PC-3 (cell line): Measurements from ENCODE around the gene HEATR5B. TPM values are rescaled to one million over a fixed set of nuclear protein-coding genes. Genes with fewer than 3 reads are reported as not detected.

Source experiments
- ATAC-seq: fragments of 200-7000 bp; cut with Tn5 transposase; 2 replicates; pipeline ENCODE4 v1.9.1; 2020; ENCODE audit warnings: mild to moderate bottlenecking, moderate library complexity
- BruUV-seq: library from RNA; stranded (reverse); fragments of 400-500 nt; replicated peaks from 2 replicates; lab custom pipeline; 2021; lab: Mats Ljungman, UMichigan
- CTCF ChIA-PET: fragments of 300-600 bp; sonication (Branson Sonifier 250); formaldehyde crosslinking; loops from one replicate; lab custom pipeline; 2022; ENCODE audit warnings: antibody characterized with exemption; lab: Charles Lee
- POLR2A ChIA-PET: fragments of 300-600 bp; sonication (Branson Sonifier 250); formaldehyde crosslinking; loops from one replicate; lab custom pipeline; 2022; ENCODE audit warnings: antibody characterized with exemption; ENCODE audit not compliant: unreplicated experiment; lab: Charles Lee
- DNase-seq: peaks from one replicate; pipeline ENCODE4 v3.0.0-alpha.2; 2015
- H2AFZ ChIP-seq: fragments of 300-600 bp; sonication (generic); 2 replicates; pipeline ENCODE4 v1.6.0; 2016; ENCODE audit warnings: antibody characterized with exemption, low read length
- H3F3A ChIP-seq: fragments of 300-600 bp; sonication (generic); one replicate; pipeline ENCODE4 v1.6.0; 2017; ENCODE audit warnings: antibody characterized with exemption, low read length, control low read depth, mild to moderate bottlenecking; ENCODE audit not compliant: unreplicated experiment
- H3K27ac ChIP-seq: fragments of 300-600 bp; sonication (generic); 2 replicates; pipeline ENCODE4 v1.5.1; 2016; ENCODE audit warnings: mild to moderate bottlenecking, low read length
- H3K27me3 ChIP-seq: fragments of 300-600 bp; sonication (generic); 2 replicates; pipeline ENCODE4 v1.6.1; 2016; ENCODE audit warnings: low read length, mixed read lengths
- H3K36me3 ChIP-seq: fragments of 300-600 bp; sonication (generic); 2 replicates; pipeline ENCODE4 v1.6.1; 2016; ENCODE audit warnings: low read depth, mixed run types, low read length, mixed read lengths
- H3K4me1 ChIP-seq: fragments of 300-600 bp; sonication (generic); 2 replicates; pipeline ENCODE4 v1.5.1; 2016; ENCODE audit warnings: low read length; ENCODE audit not compliant: insufficient read depth
- H3K4me2 ChIP-seq: fragments of 300-600 bp; sonication (generic); 2 replicates; pipeline ENCODE4 v1.6.0; 2016; ENCODE audit warnings: low read length
- H3K4me3 ChIP-seq: fragments of 300-600 bp; sonication (generic); 2 replicates; pipeline ENCODE4 v1.5.1; 2016; ENCODE audit warnings: mild to moderate bottlenecking, low read length, mixed read lengths
- H3K79me2 ChIP-seq: fragments of 300-600 bp; sonication (generic); 2 replicates; pipeline ENCODE4 v1.6.1; 2017; ENCODE audit warnings: low read length, mixed read lengths
- H3K9ac ChIP-seq: fragments of 300-600 bp; sonication (generic); 2 replicates; pipeline ENCODE4 v1.6.0; 2016; ENCODE audit warnings: mild to moderate bottlenecking, low read length
- H3K9me2 ChIP-seq: fragments of 300-600 bp; sonication (generic); replicated peaks from 2 replicates; pipeline ENCODE4 v1.6.1; 2016; ENCODE audit warnings: mixed run types, low read length, mixed read lengths
- H3K9me3 ChIP-seq: fragments of 300-600 bp; sonication (generic); 2 replicates; pipeline ENCODE4 v1.6.1; 2016; ENCODE audit warnings: low read length, mixed read lengths
- H4K20me1 ChIP-seq: fragments of 300-600 bp; sonication (generic); 2 replicates; pipeline ENCODE4 v1.6.1; 2016; ENCODE audit warnings: low read length, mixed read lengths
- EZH2 ChIP-seq: fragments of 300-600 bp; sonication (generic); IDR thresholded peaks from one replicate; pipeline ENCODE4 v1.6.1; 2017; ENCODE audit warnings: antibody characterized with exemption, mild to moderate bottlenecking, low read length; ENCODE audit not compliant: unreplicated experiment
- EZH2phosphoT487 ChIP-seq: fragments of 300-600 bp; sonication (generic); IDR thresholded peaks from 2 replicates; pipeline ENCODE4 v1.6.1; 2018; ENCODE audit warnings: mild to moderate bottlenecking, antibody characterized with exemption, low read length, borderline replicate concordance
- intact Hi-C: fragments of 100-400 bp; cut with micrococcal nuclease; formaldehyde crosslinking; loops from 2 replicates; pipeline ENCODE4 v1.9.0; 2023
- total RNA-seq: library from RNA; depleted of rRNA; stranded (reverse); fragments of >200 nt; gene quantifications from 2 replicates; pipeline ENCODE4 v1.2.3, GENCODE V29; 2014
- TF ChIP-seq, protein P1 (sequence below): fragments of 300-600 bp; sonication (generic); conservative IDR thresholded peaks from 2 replicates; pipeline ENCODE4 v1.5.1; 2017; ENCODE audit warnings: antibody characterized with exemption, low read depth, mild to moderate bottlenecking, low read length

Gene HEATR5B
- total RNA-seq, 1 experiment from 2014 or later = 13.0 TPM

DNA sequence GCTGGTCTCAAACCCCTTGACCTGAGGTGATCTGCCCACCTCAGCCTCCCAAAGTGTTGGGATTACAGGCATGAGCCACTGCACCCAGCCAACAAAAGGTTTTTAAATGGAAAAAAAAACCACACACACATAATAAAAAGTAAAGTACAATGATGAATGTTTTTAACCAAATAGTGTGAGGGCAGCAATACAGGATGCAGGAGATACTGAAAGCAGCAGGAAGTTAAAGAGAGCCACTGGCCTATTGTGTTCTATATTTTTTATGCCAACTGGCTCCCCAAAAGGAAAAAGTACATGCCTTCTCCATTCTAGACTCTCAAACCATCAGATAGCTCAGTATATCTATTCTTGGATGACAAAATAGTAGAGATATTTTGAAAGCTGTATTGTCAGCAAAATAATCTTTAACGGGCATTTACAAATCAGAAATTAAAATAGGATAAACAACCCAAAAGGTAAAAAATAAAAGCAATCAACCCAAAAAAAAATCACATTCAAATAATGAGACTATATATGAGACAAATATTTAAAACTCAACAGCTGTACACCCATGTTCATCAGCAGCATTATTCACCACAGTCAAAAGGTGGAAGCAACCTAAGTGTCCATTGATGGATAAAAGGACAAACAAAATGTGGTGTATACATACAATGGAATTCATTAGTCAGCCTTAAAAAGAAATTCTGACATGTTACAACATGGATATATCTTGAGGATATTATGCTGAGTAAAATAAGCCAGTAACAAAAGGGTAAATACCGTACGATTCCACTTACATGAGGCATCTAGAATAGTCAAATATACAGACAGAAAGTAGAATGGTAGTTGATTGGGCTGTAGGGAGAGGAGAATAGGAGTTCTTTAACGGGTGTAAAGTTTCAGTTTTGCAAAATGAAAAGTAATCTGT is 26.4 kb upstream of the HEATR5B start:
- intact Hi-C loops = no loop called here
- H3K4me3 ChIP-seq = no peak overlapping the region
- no peaks in the 10 kb centered on the region for H3K27me3 ChIP-seq
- ATAC-seq (no peak), DNase-seq (no peak)
- H3K9me3 ChIP-seq = no peaks in the 10 kb centered on the region
- no peak overlapping the region for H3K27ac ChIP-seq
- no peaks in the 10 kb centered on the region for H3K4me1 ChIP-seq
- no peaks in the 10 kb centered on the region for H3K79me2 ChIP-seq
- H3K9ac ChIP-seq = no peak overlapping the region
- H3K36me3 ChIP-seq = peaks cover 31% of the 10 kb centered on the region
- H3F3A ChIP-seq = peaks cover 3% of the 10 kb centered on the region
- no peaks in the 10 kb centered on the region for H4K20me1 ChIP-seq
- no peak overlapping the region for H3K4me2 ChIP-seq
- no TSS peak for BruUV-seq
- POLR2A ChIA-PET = no interaction called here
- CTCF ChIA-PET = no interaction called here
- TF ChIP-seq EZH2phosphoT487 = no peak
- no peak for TF ChIP-seq EZH2
- TF ChIP-seq, protein P1, sequence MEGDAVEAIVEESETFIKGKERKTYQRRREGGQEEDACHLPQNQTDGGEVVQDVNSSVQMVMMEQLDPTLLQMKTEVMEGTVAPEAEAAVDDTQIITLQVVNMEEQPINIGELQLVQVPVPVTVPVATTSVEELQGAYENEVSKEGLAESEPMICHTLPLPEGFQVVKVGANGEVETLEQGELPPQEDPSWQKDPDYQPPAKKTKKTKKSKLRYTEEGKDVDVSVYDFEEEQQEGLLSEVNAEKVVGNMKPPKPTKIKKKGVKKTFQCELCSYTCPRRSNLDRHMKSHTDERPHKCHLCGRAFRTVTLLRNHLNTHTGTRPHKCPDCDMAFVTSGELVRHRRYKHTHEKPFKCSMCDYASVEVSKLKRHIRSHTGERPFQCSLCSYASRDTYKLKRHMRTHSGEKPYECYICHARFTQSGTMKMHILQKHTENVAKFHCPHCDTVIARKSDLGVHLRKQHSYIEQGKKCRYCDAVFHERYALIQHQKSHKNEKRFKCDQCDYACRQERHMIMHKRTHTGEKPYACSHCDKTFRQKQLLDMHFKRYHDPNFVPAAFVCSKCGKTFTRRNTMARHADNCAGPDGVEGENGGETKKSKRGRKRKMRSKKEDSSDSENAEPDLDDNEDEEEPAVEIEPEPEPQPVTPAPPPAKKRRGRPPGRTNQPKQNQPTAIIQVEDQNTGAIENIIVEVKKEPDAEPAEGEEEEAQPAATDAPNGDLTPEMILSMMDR = no peak
- no peaks in the 10 kb centered on the region for H3K9me2 ChIP-seq
- no peak overlapping the region for H2AFZ ChIP-seq

DNA sequence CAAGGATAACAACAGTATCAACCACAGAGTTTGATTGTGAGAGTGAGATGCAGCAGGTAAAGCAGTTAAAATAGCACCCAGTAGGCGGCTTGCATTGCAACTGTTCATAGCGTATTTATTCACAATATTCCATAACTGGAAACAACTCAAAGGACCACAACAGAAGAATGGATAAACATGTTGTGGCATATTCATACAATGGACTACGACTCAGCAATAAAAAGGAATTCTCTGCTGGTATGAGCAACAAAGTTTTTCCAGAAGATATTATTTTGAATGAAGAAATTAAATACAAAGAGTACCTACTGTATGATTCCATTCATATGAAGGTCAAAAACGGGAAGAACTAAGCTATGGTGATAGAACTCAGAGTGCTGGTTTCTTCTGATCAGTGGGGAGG is 25.4 kb upstream of the HEATR5B start:
- peaks cover 33% of the 10 kb centered on the region for H3K36me3 ChIP-seq
- no peak for DNase-seq
- no peak overlapping the region for H2AFZ ChIP-seq
- H3K27ac ChIP-seq = no peak overlapping the region
- no peaks in the 10 kb centered on the region for H3K9me2 ChIP-seq
- intact Hi-C loops = no loop called here
- ChIA-PET POLR2A (no interaction called here), CTCF (no interaction called here)
- no peaks in the 10 kb centered on the region for H4K20me1 ChIP-seq
- no peak for ATAC-seq
- H3K4me3 ChIP-seq = no peak overlapping the region
- H3K4me1 ChIP-seq = peaks cover 1% of the 10 kb centered on the region
- H3F3A ChIP-seq = peaks cover 1% of the 10 kb centered on the region
- H3K9ac ChIP-seq = no peak overlapping the region
- H3K4me2 ChIP-seq = no peak overlapping the region
- TF ChIP-seq, protein P1 = no peak
- TF ChIP-seq EZH2phosphoT487 (no peak), EZH2 (no peak)
- H3K9me3 ChIP-seq = no peaks in the 10 kb centered on the region
- no peaks in the 10 kb centered on the region for H3K79me2 ChIP-seq
- BruUV-seq = no TSS peak
- H3K27me3 ChIP-seq = no peaks in the 10 kb centered on the region

DNA sequence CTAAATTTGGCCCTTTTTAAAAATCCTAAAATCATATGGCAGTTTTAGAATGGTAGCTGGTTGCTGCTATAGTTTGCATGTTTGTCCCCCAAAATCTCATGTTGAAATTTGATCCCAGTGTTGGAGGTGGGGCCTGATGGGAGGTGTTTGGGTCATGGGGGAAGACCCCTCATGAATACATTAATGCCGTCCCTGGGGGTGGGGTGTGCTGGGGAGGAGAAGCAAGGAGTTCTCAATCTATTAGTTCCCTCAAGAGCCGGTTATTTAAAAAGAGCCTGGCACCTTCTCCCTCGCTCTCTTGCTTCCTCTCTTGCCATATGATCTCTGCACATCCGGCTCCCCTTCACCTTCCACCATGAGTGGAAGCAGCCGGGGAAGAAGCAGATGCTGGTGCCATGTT is 21.0 kb upstream of the HEATR5B start:
- TF ChIP-seq EZH2 (no peak), EZH2phosphoT487 (no peak)
- TF ChIP-seq, protein P1 = no peak
- Histone ChIP-seq H3K79me2 (no peaks in the 10 kb centered on the region), H3K4me3 (no peak overlapping the region), H3K9me3 (no peaks in the 10 kb centered on the region), H3K36me3 (peaks cover 33% of the 10 kb centered on the region), H3K9ac (no peak overlapping the region), H3K27ac (no peak overlapping the region), H2AFZ (no peak overlapping the region), H3K27me3 (no peaks in the 10 kb centered on the region), H3K4me1 (peaks cover 15% of the 10 kb centered on the region), H4K20me1 (no peaks in the 10 kb centered on the region), H3K9me2 (no peaks in the 10 kb centered on the region), H3F3A (no peaks in the 10 kb centered on the region), H3K4me2 (no peak overlapping the region)
- intact Hi-C loops = no loop called here
- POLR2A ChIA-PET = no interaction called here
- no TSS peak for BruUV-seq
- no peak for ATAC-seq
- no peak for DNase-seq
- CTCF ChIA-PET = no interaction called here
